ENCODE results near the gene ADAMTS2. TPM values are rescaled to one million over a fixed set of nuclear protein-coding genes. Genes with fewer than 3 reads are reported as not detected.

The ADAMTS2 gene
- total and polyA plus RNA-seq, 2 experiments from 2014 or later: 1.6 to 8.1 TPM

DNA sequence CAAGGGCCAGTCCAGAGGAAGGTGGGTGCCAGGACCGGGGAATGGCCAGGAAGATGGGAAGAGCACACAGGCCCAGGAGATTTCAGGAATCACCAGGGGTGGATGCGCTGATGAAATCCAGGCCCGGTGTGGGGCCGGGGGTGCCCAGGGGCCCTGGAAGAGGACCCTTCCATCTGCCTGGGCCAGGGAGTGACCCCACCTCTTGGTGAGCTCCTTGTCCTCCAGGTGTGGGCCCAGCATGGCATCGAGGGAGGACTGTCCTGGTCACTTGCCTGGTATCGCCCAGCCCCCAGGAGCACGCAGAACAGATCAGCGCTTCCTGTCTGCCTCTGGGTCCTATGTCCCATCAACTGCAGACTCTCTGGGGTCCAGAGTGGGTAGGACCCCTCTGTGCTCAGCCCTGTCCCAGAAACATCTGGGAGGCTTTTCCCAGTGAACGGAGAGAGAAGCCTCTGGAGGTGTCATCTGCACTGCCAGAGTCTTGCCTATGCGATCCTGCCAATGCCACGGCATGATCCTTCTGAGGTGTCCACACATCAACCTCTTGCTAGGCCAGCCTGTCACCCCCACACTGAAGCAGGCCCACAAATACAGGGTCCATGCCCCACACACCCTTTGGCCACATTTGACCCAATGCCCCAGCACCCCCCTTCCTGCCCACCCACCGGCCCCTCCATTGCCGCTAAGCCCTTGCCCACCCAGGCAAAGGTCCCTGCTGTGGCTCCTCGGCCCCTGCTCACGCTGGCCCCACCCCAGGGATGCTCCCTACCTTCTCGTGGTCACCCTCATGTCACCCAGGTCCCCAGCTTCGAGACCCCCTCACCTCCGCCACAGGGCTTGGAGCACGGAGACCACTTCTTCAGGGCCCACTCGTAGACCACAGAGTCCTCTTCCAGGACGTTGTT lies 217.9 kb downstream of the ADAMTS2 start:
- Mint-ChIP-seq H3K36me3 (ENCODE audit: low read depth) (peaks cover 15% of the 10 kb centered on the region), H3K4me3 (no peak overlapping the region), H3K9me3 (peaks cover 71% of the 10 kb centered on the region), H3K27ac (no peak overlapping the region), H3K27me3 (ENCODE audit: insufficient read depth, low read depth, poor library complexity) (peaks cover 7% of the 10 kb centered on the region), H3K4me1 (no peaks in the 10 kb centered on the region)
- Histone ChIP-seq H3K36me3 (ENCODE audit: insufficient read depth) (no peaks in the 10 kb centered on the region), H3K27ac (ENCODE audit: low read depth) (no peak overlapping the region), H2AFZ (no peak overlapping the region), H3K79me2 (replicated peaks; ENCODE audit: insufficient read depth) (no peaks in the 10 kb centered on the region), H3F3A (replicated peaks; ENCODE audit: low read depth) (no peaks in the 10 kb centered on the region), H4K20me1 (replicated peaks; ENCODE audit: insufficient read depth) (no peaks in the 10 kb centered on the region), H3K4me2 (no peak overlapping the region), H3K27me3 (ENCODE audit: insufficient read depth) (no peaks in the 10 kb centered on the region), H3K4me1 (ENCODE audit: insufficient read depth) (no peaks in the 10 kb centered on the region), H3K9me2 (ENCODE audit: insufficient read depth) (no peaks in the 10 kb centered on the region), H3K4me3 (no peak overlapping the region)
- DNase-seq (ENCODE audit: low spot score): no peak
- ATAC-seq: no peak
- no peak for TF ChIP-seq CREB1 (CRISPR knock-in tag; IDR thresholded peaks at IDR 0.05; ENCODE audit: low read depth)

DNA sequence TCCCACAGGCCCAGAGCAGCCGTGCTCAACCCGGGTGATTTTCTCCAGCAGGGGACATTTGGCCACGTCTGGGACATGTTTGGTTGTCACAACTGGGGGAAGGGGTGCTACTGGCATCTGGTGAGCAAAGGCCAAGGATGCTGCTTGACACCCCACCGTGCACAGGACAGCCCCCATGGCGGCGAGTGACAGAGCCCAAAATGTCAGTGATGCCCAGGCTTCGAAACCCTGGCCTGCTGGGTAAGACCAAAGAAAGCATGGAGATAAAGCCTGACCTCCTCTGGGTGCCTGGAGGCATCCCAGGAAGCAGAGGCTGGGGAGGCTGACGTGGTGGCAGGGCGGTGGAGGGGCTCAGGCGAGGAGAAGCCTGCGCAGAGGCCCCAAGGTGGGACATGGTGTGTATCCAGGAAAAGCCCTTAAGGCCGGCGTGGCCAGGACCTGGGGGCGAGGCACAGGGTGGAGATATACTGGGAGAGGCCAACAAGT lies 218.7 kb downstream of the ADAMTS2 start:
- no peak overlapping the region for H3K4me2 ChIP-seq
- H3K27ac ChIP-seq (ENCODE audit: low read depth): no peak overlapping the region
- Mint-ChIP-seq H3K27ac (no peak overlapping the region), H3K4me1 (no peaks in the 10 kb centered on the region), H3K36me3 (ENCODE audit: low read depth) (peaks cover 19% of the 10 kb centered on the region), H3K27me3 (ENCODE audit: insufficient read depth, low read depth, poor library complexity) (peaks cover 7% of the 10 kb centered on the region), H3K4me3 (no peak overlapping the region), H3K9me3 (peaks cover 73% of the 10 kb centered on the region)
- H4K20me1 ChIP-seq (replicated peaks; ENCODE audit: insufficient read depth): no peaks in the 10 kb centered on the region
- no peak overlapping the region for H2AFZ ChIP-seq
- no peaks in the 10 kb centered on the region for H3K79me2 ChIP-seq (replicated peaks; ENCODE audit: insufficient read depth)
- no peaks in the 10 kb centered on the region for H3K27me3 ChIP-seq (ENCODE audit: insufficient read depth)
- H3K4me3 ChIP-seq: no peak overlapping the region
- H3K4me1 ChIP-seq (ENCODE audit: insufficient read depth): no peaks in the 10 kb centered on the region
- H3F3A ChIP-seq (replicated peaks; ENCODE audit: low read depth): no peaks in the 10 kb centered on the region
- no peaks in the 10 kb centered on the region for H3K36me3 ChIP-seq (ENCODE audit: insufficient read depth)
- no peak for DNase-seq (ENCODE audit: low spot score)
- no peaks in the 10 kb centered on the region for H3K9me2 ChIP-seq (ENCODE audit: insufficient read depth)
- no peak for ATAC-seq
- no peak for TF ChIP-seq ETS1 (IDR thresholded peaks at IDR 0.05)
- no peak for TF ChIP-seq POLR2AphosphoS5 (IDR thresholded peaks at IDR 0.05; ENCODE audit: low read depth)
- no peak for TF ChIP-seq JUNB (IDR thresholded peaks at IDR 0.05; ENCODE audit: unreplicated experiment)
- no peak for TF ChIP-seq ZNF114 (CRISPR knock-in tag; IDR thresholded peaks at IDR 0.05)
- TF ChIP-seq CREB1 (CRISPR knock-in tag; IDR thresholded peaks at IDR 0.05; ENCODE audit: low read depth): no peak
- TF ChIP-seq, protein P1, sequence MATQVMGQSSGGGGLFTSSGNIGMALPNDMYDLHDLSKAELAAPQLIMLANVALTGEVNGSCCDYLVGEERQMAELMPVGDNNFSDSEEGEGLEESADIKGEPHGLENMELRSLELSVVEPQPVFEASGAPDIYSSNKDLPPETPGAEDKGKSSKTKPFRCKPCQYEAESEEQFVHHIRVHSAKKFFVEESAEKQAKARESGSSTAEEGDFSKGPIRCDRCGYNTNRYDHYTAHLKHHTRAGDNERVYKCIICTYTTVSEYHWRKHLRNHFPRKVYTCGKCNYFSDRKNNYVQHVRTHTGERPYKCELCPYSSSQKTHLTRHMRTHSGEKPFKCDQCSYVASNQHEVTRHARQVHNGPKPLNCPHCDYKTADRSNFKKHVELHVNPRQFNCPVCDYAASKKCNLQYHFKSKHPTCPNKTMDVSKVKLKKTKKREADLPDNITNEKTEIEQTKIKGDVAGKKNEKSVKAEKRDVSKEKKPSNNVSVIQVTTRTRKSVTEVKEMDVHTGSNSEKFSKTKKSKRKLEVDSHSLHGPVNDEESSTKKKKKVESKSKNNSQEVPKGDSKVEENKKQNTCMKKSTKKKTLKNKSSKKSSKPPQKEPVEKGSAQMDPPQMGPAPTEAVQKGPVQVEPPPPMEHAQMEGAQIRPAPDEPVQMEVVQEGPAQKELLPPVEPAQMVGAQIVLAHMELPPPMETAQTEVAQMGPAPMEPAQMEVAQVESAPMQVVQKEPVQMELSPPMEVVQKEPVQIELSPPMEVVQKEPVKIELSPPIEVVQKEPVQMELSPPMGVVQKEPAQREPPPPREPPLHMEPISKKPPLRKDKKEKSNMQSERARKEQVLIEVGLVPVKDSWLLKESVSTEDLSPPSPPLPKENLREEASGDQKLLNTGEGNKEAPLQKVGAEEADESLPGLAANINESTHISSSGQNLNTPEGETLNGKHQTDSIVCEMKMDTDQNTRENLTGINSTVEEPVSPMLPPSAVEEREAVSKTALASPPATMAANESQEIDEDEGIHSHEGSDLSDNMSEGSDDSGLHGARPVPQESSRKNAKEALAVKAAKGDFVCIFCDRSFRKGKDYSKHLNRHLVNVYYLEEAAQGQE (IDR thresholded peaks at IDR 0.05; ENCODE audit: unreplicated experiment): no peak
- TF ChIP-seq STAT1 (IDR thresholded peaks at IDR 0.05; ENCODE audit: unreplicated experiment): no peak
- TF ChIP-seq EZH2phosphoT487 (IDR thresholded peaks at IDR 0.05; ENCODE audit: unreplicated experiment): no peak
- no peak for TF ChIP-seq CTCF (conservative IDR thresholded peaks at IDR 0.05; ENCODE audit: low read depth in 2 of 2)
- TF ChIP-seq ZNF331 (CRISPR knock-in tag; IDR thresholded peaks at IDR 0.05; ENCODE audit: low read depth): no peak

All from GM23338 (cell line).